Measurements from ENCODE around the gene STAC3.

The STAC3 gene

DNA sequence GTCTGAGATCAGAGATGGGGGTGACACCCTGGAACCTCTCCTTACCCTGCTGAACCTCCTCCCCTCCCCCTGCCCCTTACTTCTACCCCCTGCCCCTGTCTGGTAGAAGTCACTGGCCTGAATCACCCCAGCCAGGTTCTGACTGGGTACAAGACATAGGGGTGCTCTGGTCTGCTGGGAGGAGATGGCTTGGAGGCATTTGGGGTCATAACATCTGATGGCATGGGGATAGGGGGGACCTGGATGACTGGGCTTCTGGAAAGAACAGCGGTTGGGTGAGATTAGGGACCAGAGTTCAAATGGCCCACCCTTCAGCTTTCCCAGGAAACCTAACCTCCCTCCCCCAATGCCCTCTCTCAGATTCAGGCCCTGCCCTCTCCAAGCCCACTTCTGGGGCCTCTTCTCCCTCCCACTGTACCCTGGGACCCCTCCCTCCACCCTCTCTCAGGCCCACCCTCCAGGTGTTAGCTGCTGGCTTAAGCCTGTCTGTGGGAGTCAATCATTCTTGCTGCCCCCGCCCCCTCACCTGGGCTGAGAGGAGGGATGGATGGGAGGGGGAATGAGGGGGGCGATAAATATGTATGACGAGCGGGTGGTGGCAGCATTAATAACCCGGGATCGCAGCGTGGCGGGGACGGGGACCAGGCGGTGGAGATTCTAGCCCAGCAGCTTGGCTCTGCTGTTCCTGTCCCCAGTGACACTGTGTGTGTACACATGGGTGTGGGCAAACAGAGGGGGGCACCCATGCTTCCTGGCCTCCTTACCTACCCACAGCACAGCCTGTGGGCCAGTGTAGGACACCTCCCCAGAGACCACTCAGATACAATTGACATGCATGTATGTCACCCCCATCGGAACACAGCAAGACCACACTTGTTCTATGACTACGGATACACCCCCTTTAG lies 28.4 kb downstream of the STAC3 start:
- no peak for DNase-seq (ENCODE audit: low spot score)

DNA sequence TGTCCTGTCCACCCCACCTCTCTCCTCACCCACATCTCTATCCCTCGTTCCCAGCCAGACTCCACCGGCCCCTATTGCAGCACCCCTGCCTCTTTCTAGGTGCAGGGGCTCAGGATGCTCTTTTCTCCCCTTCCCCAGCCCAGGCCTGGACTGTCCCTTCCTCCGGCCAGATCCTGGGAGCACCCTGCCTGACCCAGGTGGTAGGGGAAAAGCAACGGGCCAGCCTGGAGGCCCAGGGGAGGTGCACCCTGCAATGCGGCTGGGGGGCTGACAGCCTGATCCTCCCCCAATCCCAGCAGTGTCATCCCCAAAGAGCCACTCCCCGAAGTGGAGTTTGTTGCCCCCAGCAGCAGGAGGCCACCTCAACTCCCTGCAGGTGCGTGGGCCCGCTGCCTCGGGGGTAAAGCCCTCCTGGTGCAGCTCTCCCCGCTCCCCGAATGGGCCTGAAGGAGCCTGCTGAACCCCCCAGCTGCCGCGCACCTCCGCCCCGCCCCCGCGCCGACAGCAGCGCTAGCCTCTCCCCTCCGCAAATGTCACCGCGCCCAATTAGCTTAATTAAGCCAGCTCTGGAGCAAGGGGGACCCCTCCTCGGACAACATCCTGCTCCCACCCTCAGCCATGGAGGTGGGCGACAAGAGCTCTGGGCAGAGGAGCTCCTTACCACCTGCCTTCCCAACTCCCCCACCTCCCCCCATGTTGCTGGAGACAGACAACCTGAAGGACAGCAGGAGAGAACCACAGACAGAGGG lies 29.6 kb downstream of the STAC3 start:
- DNase-seq (ENCODE audit: low spot score) = no peak

DNA sequence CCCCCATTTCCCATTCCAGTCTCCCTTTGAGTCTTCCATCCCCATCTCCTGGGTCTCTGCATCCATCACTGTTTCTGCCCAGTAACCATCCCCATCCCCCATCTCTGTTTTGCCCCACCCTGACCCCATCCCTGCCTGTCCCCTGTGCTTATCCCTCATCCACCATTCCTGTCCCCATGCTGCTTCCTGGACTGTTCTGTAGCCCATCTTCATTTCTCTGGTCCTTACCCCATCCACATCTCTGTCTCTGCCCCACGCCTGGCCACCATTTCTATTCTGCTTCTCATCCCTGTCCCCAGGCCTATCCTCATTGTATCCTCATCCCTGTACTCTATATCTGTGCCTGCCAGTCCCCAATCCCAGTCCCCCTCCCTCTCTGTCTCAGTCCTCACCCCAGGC lies 30.2 kb downstream of the STAC3 start:
- DNase-seq (ENCODE audit: low spot score) = no peak

DNA sequence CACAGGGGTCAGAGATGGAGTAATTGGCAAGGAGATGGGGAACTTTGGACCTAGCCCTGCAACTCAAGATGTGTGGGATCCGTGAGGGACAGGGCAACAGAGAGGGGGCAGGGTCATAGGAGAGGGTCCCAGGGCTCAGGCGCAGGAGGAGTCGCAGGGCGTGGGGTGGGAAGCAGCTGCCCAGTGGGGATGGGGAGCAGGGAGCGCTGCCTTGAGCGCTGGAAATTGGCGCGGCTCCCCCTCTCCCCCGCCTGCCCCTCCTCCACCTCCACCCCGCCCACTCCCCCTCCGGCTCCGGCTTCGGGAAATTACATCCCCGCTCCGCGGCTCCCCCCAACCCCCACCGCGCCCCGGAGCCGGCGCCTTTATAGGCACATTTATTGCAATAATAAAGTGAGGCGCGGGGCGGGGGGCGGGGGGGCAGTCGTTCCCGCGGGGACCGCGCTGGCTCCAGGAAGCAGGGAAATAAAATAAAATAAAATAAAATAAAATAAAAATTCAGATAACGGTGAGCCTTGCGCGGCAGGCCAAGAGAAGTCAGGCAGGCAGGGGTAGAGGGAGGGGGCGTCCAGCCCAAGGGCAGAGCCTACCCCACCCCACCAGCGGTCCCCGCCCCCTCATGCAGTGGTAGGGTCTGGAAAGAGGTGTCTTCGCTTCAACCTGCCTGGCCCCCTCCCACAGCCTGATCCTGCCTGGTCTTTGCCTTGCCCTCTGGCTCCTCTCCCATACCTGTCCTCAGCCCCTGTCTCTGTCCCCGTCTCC lies 30.8 kb downstream of the STAC3 start:
- DNase-seq (ENCODE audit: low spot score) = no peak

DNA sequence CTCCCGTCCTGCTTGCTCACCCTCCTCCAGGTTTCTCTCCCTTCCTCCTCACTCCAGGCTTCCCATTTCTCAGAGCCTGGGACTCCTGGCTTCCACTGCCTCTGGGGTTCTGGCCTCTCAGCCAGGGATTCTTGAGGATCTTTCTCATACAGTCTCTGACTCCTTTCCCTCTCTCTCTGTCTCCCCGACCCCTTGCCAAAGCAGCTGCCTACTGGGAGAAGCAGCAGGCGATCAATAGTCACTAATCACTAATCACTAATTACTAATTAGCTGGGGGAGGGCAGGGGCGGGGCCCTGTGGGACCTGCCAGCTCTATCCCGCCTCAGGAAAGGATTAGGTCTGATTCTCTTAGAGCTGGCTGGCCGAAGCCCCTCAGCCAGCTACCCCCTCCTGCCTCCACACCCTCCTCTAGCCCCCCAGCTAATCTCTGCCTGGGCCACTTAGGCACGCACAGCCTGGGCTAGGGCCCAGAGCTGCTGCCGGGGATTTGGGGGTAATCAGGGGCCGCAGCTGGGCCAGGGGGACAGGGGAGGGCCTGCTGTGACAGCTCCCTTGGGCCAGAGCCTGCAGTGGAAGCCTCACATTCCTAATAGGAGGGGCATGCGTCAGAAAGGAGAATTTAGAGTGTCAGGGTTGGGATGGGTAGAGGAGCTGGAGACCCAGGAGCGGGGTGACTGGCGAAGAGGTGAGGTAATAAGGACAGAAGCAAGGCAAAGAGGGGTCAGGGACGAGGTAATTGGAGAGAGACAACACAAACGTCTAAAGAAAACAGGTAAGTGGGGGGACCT lies 31.6 kb downstream of the STAC3 start:
- no peak for DNase-seq (ENCODE audit: low spot score)

DNA sequence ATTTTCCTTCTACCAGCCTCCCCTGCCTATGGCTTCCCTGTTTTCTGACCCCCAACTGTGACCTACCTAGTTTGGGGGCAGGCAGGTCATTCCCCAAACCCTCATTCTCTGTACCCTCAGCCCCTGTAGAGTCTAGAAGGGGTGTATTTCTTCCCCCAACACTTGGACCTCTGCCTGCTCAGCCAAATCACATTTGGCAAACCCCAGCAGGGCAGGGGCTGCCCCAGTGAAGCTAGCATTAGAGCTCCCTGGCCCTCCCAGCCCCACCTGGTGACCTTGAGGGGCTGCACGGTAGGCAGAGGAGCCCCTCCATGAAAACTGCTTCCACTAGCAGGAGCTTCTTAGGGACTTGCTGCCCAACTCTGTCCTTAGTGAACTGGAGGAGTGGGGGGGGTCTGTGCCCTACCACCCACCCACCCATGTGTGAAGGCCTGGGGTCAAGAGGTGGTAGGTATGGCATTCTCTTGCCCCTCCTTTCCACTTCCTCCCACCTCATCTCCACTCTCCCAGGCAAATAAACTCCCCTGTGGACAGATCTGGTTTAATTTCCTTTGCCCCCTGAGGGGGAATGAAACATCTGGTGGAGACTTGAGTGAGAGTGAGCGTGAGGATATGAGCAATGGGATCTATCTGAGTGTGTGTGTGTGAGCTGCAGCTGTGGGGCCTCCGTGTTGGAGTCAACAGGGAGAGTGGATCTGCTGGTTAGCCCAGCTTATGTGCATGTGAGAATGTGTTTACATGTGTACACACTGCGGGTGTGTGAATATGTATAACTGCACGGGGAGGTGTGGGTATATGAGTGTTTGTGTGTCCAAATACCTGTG lies 32.7 kb downstream of the STAC3 start:
- no peak for DNase-seq (ENCODE audit: low spot score)

DNA sequence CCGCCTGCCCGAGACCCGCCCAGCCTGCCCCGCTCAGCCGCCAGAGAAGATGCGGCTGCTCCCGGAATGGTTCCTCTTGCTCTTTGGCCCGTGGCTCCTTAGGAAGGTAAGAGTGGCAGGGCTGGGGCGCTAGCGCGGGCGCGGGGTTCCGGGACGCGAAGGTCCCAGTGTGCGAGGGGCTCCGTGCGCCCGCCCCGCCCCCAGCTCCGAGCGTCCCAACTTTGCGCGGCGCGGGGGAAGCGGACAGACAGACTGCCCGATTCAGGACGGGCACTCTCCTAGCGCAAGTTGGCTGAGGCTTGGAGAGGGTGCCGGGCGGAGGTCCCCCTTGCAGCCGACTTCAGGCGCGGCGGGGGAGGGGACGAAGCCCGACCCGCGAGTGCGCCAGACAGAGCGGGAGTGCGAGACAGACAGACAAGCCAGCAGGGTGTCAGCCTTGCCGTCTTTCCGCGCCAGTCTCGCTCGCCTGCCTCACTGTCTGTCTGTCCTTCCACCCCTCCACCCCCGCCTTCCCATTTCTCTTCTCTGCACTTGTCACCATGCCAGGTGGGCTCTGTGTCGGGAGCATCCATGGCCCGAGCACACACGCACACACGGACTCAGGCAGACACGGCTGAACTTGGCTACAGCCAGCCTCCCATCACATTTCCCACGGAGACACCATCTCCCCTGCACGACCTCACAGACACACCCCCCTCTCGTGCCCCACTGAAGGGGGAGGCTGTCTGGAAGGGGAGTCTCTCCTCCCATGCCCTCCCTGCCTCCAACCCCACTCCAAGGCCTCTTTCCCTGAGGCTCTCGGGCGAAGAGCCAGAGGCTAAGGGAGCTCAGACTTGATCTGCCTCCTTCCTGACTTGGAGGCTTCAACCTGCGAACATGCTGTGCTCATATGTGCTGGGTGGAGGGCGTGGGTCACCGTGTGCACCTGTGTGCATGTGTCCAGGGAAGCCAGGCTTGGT lies 33.8 kb downstream of the STAC3 start:
- DNase-seq (ENCODE audit: low spot score) = no peak

DNA sequence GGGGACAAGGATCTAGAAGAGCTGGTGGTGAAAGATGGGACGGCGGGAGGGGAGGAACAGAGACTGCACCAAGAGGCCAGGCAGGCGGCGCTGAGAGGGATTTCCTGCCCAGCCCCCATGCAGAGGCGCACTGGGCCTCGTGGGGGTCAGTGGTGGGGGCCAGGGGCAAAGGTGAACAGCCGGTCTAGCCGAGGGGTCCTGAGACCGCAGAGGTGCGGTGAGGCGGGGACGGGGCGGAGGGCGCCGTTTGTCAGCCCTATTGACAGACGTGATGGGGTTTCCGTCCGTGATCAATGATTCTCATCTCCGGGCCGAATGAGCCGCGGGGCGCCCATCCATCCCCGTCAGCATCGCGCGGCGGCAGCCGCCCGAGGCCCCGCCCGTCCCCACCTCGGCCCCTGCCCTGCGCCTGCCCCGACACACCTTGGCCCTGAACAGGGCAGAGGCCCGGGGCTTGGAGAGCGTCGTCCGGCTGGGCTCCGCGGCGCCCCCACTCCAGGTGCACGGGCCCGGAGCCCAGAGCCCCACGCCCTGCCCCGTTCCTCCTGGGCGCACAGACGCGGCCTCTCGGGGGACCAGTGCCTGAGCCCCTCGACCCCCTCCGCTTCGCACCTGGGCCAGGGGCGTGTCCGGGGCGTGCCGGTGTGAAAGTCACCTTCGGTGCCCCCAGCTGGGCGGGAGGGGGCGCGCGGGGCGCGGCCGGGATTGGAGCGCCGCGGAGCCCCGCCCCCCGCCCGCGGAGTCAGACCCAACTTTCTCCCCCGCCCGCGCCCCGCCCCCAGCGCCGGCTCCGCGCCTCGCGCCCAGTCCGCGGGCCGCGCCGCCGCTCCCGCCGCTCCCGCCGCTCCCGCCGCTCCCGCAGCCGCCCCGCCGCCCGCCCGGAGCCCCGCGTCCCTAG lies 34.7 kb downstream of the STAC3 start, which contains the start of gene NXPH4:
TSS of gene NXPH4 (plus strand) at position 781 of the 898 bp plus-strand sequence. CDS start 176 bp downstream, outside the sequence.
- DNase-seq (ENCODE audit: low spot score) = peak; percentile 42

DNA sequence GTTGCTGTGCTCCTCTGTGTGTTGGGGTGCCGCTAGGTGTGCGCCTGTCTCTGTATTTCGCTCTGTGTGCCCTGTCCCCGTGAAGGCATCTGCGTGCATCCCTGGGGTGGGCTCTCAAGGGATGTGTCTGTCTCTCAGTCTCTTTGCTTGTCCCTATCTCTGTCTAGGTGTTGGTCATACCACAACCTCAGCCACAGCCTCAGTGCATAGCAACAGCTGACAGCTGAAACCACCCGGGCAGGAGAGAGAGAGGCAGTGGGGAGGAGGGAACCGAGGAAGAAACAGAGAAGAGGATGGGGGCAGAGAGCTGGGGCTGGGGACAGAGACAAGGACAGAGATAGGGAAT lies 35.3 kb downstream of the STAC3 start:
- DNase-seq (ENCODE audit: low spot score) = no peak

DNA sequence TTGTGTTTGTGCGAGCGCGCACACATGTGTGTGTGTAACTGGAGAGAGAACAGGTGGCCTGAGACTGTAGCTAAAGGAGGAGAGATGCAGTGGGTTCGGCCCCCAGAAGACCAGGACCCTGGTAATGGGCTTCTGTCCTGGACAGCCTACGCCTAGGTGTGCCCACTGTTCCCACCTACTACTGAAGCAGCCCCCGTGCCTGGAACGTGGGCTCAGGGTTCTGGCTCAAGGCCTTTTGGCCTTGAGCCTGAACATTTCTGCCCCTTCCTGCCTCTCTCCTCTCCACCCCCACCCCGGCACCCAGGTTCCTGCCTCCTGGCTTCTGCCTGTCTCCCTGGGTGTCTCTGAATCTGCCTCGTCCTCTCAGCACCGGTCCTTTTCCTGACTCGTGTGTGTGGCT lies 35.9 kb downstream of the STAC3 start:
- no peak for DNase-seq (ENCODE audit: low spot score)

DNA sequence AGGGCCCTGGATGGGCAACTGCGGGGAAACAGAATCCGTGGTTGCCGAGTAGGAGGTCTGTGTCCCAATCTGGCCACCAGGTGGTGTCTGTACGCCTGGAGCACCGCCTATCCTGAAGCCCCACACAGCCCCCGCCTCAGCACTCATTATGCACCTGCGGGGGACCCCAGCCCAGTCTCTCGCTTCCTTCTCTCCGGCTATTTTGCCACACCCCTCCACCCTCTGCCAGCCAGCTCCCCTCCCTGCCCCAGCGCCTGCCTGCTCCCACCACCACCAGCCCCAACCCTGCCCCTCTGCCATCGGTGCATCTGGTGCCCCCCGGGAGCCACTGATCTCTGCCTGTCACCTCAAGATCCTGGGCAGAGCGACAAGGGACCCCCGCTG lies 36.6 kb downstream of the STAC3 start:
- DNase-seq (ENCODE audit: low spot score) = peak; percentile 67

DNA sequence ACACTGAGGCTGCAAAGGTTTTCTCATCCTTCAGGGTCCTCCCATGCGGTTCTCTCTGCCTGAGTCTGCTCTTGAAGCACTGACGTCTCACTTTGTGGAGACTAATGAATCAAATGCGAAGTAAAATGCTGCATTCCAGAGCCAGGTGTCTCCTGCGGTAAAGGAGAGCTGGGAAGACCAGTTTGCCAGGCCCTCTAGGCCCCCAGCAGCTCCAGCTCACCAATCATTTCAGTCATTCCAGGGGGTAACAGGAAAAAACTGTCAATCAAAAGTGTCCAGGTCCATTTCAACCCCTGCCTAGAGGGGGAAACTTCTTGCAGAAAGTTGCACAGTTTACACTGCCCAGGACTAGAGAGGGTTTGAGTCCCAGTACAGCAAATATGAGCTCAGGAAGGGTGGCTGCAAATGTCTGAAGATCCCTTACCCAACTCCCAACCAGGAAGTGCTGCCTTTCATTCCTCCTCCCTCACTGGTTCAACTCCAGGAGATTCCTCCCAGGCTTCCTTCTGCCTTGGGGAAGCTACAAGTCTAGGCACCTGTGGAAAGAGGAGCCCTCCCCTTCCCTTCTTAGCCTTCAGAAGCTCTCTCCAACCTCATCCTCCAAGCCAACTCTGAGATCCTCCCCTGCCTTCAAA lies 37.1 kb downstream of the STAC3 start:
- DNase-seq (ENCODE audit: low spot score) = no peak

DNA sequence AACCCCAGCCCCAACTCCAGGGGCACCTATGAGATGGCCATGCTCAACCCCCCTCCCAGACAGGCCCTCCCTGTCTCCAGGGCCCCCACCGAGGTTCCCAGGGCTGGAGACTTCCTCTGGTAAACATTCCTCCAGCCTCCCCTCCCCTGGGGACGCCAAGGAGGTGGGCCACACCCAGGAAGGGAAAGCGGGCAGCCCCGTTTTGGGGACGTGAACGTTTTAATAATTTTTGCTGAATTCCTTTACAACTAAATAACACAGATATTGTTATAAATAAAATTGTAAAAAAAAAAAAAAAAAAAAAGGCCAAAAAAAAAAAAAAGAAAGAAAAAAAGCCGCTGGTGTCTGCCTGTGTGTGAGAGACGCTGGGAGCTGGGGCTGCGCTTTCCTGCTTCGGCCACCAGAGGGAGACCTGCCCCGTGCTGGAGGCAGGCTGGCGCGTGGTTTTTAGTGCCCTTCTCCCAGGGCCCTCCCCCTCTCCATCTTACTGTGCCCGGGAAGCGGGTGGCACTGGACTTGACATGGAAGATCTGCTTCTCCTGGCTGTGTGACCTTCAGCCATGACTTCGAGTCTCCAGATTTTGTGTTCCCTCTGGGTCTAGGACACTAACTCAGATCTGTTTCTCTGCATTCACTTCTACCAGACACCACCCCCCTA lies 37.8 kb downstream of the STAC3 start:
- peak; percentile 77 for DNase-seq (ENCODE audit: low spot score)

DNA sequence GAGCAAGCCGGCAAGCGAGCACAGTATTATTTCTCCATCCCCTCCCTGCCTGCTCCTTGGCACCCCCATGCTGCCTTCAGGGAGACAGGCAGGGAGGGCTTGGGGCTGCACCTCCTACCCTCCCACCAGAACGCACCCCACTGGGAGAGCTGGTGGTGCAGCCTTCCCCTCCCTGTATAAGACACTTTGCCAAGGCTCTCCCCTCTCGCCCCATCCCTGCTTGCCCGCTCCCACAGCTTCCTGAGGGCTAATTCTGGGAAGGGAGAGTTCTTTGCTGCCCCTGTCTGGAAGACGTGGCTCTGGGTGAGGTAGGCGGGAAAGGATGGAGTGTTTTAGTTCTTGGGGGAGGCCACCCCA lies 38.3 kb downstream of the STAC3 start:
- no peak for DNase-seq (ENCODE audit: low spot score)

DNA sequence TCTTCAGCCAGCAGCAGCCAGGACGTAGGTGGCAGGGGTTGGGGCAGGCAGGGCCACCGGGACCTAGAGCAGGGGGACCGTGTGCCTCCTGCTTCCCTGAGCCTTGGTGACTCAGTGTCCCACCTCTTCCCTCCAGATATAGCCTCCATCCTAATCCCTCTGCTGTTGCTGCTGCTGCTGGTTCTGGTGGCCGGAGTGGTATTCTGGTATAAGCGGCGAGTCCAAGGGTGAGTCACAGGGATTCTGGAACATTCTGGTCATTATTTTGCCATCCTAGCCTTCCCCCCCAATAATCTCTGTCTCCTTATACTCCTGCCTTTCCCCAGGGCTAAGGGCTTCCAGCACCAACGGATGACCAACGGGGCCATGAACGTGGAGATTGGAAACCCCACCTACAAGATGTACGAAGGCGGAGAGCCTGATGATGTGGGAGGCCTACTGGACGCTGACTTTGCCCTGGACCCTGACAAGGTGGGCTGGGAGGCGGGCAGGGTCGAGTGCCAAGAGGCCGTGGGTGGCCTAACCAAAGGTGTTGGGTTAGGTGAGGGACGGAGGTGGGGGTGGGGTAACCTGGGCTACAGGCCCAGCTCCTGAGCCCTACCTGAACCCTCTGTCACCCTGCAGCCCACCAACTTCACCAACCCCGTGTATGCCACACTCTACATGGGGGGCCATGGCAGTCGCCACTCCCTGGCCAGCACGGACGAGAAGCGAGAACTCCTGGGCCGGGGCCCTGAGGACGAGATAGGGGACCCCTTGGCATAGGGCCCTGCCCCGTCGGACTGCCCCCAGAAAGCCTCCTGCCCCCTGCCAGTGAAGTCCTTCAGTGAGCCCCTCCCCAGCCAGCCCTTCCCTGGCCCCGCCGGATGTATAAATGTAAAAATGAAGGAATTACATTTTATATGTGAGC lies 38.9 kb downstream of the STAC3 start:
- DNase-seq (ENCODE audit: low spot score) = no peak

DNA sequence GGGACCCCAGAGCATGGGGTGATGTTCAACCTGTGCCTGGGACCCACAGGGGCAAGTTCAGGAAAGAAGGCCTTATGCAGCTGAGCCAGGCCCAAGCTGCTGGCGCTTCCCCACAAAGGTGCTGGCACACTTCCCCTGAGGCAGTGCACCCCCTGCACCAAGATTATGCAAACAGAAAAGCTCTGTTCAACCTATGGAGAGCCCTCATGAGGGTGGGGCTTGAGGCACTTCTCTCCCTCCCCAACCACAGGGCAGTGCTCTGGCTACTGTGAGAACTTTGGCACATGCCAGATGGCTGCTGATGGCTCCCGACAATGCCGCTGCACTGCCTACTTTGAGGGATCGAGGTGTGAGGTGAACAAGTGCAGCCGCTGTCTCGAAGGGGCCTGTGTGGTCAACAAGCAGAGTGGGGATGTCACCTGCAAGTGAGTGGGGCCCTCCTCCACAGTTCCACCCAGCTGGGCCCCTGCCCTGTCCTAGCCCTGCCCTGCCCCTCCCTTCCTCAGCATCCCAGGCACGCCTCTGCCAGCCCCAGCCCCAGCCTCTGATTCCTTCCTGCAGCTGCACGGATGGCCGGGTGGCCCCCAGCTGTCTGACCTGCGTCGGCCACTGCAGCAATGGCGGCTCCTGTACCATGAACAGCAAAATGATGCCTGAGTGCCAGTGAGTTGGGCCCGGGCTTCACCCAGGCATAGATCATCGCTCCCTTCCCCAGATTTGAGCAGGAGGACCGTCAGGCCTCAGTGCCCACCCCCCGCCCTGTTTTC lies 39.9 kb downstream of the STAC3 start:
- DNase-seq (ENCODE audit: low spot score) = no peak

Measured in CD4-positive, alpha-beta T cell treated with Interleukin-6 at 100 ng/mL for 8 hours (primary cell).